SK-N-MC (cell line): ENCODE results near the gene KIF26B.

ENCODE experiments used
- EZH2 ChIP-seq: fragments of 200-600 bp; sonication (generic); IDR thresholded peaks from one replicate; pipeline ENCODE4 v1.6.1; 2017; ENCODE audit warnings: antibody characterized with exemption
- FOXP2 ChIP-seq: optimal IDR thresholded peaks from 2 replicates; pipeline ENCODE3; 2011; ENCODE audit warnings: mild to moderate bottlenecking, moderate library complexity; ENCODE audit not compliant: insufficient read depth; ENCODE audit errors: extremely low read length, control extremely low read depth
- POLR2AphosphoS5 ChIP-seq: IDR thresholded peaks from 2 replicates; pipeline ENCODE4 v1.6.1; 2012; ENCODE audit warnings: mild to moderate bottlenecking, low read depth, low read length, borderline replicate concordance

- TF ChIP-seq EZH2 (no peak), POLR2AphosphoS5 (no peak), FOXP2 (no peak)
Measured at GRCh38 chr1:245678860-245679411, 524.2 kb downstream of the KIF26B start.
